HepG2 (cell line): ENCODE data around the gene METTL25. TPM values are rescaled to one million over a fixed set of nuclear protein-coding genes. Genes with fewer than 3 reads are reported as not detected.

ENCODE experiments used
- BHLHE40 ChIP-seq: IDR thresholded peaks from 2 replicates; pipeline ENCODE4 v1.6.1; 2011; ENCODE audit warnings: low read length, improper control_type of control experiment
- DR1 ChIP-seq: sonication (generic); formaldehyde crosslinking; IDR thresholded peaks from 2 replicates; pipeline ENCODE4 v1.8.0; 2021; ENCODE audit warnings: mild to moderate bottlenecking, missing genetic modification reagents, inconsistent platforms
- FOXM1 ChIP-seq: sonication (generic); formaldehyde crosslinking; IDR thresholded peaks from 2 replicates; pipeline ENCODE4 v1.5.0; 2020; ENCODE audit warnings: missing genetic modification reagents
- FOXO1 ChIP-seq: sonication (generic); formaldehyde crosslinking; IDR thresholded peaks from 2 replicates; pipeline ENCODE4 v1.4.0; 2020; ENCODE audit warnings: missing genetic modification reagents
- KAT7 ChIP-seq: IDR thresholded peaks from 2 replicates; pipeline ENCODE4 v1.6.1; 2018; ENCODE audit warnings: borderline replicate concordance, missing compliant biosample characterization
- NFE2L2 ChIP-seq: fragments of 150-350 bp; IDR thresholded peaks from 2 replicates; pipeline ENCODE4 v1.6.1; 2014; ENCODE audit warnings: low read length
- NR3C1 ChIP-seq: sonication (generic); formaldehyde crosslinking; IDR thresholded peaks from 2 replicates; pipeline ENCODE4 v1.4.0; 2020; ENCODE audit warnings: missing genetic modification reagents
- RBFOX2 ChIP-seq: fragments of 200-400 bp; formaldehyde crosslinking; IDR thresholded peaks from 2 replicates; pipeline ENCODE4 v1.6.1; 2017; ENCODE audit warnings: low read depth, mild to moderate bottlenecking, low read length
- REPIN1 ChIP-seq: sonication (generic); formaldehyde crosslinking; IDR thresholded peaks from 2 replicates; pipeline ENCODE4 v1.8.0; 2022; ENCODE audit warnings: missing genetic modification reagents, low read depth, mild to moderate bottlenecking, borderline replicate concordance
- SP140L ChIP-seq: sonication (generic); formaldehyde crosslinking; IDR thresholded peaks from 2 replicates; pipeline ENCODE4 v1.4.0; 2020; ENCODE audit warnings: missing genetic modification reagents, borderline replicate concordance
- TBX3 ChIP-seq: fragments of 450-650 bp; IDR thresholded peaks from 2 replicates; pipeline ENCODE4 v1.6.1; 2017; ENCODE audit warnings: antibody characterized with exemption, mild to moderate bottlenecking, inconsistent platforms, borderline replicate concordance
- YY1 ChIP-seq: IDR thresholded peaks from 2 replicates; pipeline ENCODE4 v1.6.1; 2011; ENCODE audit warnings: low read length, low read depth, moderate library complexity, mild to moderate bottlenecking; ENCODE audit not compliant: insufficient read depth, insufficient replicate concordance
- ZNF260 ChIP-seq: sonication (generic); formaldehyde crosslinking; IDR thresholded peaks from 2 replicates; pipeline ENCODE4 v1.4.0; 2020; ENCODE audit warnings: missing genetic modification reagents, low read depth, mild to moderate bottlenecking, borderline replicate concordance
- ZNF292 ChIP-seq: sonication (generic); formaldehyde crosslinking; IDR thresholded peaks from 2 replicates; pipeline ENCODE4 v1.8.1; 2022; ENCODE audit warnings: mild to moderate bottlenecking, low read depth, missing genetic modification reagents, borderline replicate concordance
- ZNF724P ChIP-seq: sonication (generic); formaldehyde crosslinking; IDR thresholded peaks from 2 replicates; pipeline ENCODE4 v1.8.0; 2022; ENCODE audit warnings: missing genetic modification reagents, borderline replicate concordance
- polyA plus RNA-seq, 8 experiments: library from polyadenylated mRNA; depleted of rRNA in 3 of 8; stranded (reverse) in 7 of 8; unstranded in 1 of 8; fragments of >200 nt; fragmentation: Illumina TruSeq in 4 of 8; extraction: Trizol in 4 of 8; gene quantifications; 2 replicates each; pipeline versions ENCODE4 v1.2.1 to v1.2.3, GENCODE V29; 2011 to 2016; ENCODE audit warnings: low read depth in 4 of 8, missing spikeins in 1 of 8, mixed read lengths in 1 of 8; ENCODE audit not compliant: insufficient read depth in 1 of 8
- total RNA-seq, 5 experiments: library from RNA; depleted of rRNA; stranded (reverse); fragments of >200 nt; fragmentation: Illumina TruSeq; extraction: Trizol; gene quantifications; 2 replicates each; pipeline ENCODE4 v1.2.3, GENCODE V29; 2016; ENCODE audit warnings: low read depth in 1 of 5
- TF ChIP-seq, protein P1 (sequence below): sonication (generic); formaldehyde crosslinking; IDR thresholded peaks from 2 replicates; pipeline ENCODE4 v1.5.1; 2020; ENCODE audit warnings: missing genetic modification reagents, mild to moderate bottlenecking, borderline replicate concordance
- TF ChIP-seq, protein P2 (sequence below): sonication (generic); formaldehyde crosslinking; IDR thresholded peaks from 2 replicates; pipeline ENCODE4 v1.4.0; 2020; ENCODE audit warnings: mild to moderate bottlenecking, missing genetic modification reagents
- TF ChIP-seq, protein P3 (sequence below): sonication (generic); formaldehyde crosslinking; IDR thresholded peaks from 2 replicates; pipeline ENCODE4 v1.9.0; 2021; ENCODE audit warnings: missing genetic modification reagents, borderline replicate concordance
- TF ChIP-seq, protein P4 (sequence below): sonication (generic); formaldehyde crosslinking; IDR thresholded peaks from 2 replicates; pipeline ENCODE4 v1.4.0; 2020; ENCODE audit warnings: missing genetic modification reagents
- TF ChIP-seq, protein P5 (sequence below): sonication (generic); formaldehyde crosslinking; IDR thresholded peaks from 2 replicates; pipeline ENCODE4 v1.5.0; 2020; ENCODE audit warnings: missing genetic modification reagents

The METTL25 gene
- total and polyA plus RNA-seq, 2 of the 13 experiments (the other 11 are each of a cell fraction or from before 2014, with no cell fraction given): 2.2 to 7.8 TPM

DNA sequence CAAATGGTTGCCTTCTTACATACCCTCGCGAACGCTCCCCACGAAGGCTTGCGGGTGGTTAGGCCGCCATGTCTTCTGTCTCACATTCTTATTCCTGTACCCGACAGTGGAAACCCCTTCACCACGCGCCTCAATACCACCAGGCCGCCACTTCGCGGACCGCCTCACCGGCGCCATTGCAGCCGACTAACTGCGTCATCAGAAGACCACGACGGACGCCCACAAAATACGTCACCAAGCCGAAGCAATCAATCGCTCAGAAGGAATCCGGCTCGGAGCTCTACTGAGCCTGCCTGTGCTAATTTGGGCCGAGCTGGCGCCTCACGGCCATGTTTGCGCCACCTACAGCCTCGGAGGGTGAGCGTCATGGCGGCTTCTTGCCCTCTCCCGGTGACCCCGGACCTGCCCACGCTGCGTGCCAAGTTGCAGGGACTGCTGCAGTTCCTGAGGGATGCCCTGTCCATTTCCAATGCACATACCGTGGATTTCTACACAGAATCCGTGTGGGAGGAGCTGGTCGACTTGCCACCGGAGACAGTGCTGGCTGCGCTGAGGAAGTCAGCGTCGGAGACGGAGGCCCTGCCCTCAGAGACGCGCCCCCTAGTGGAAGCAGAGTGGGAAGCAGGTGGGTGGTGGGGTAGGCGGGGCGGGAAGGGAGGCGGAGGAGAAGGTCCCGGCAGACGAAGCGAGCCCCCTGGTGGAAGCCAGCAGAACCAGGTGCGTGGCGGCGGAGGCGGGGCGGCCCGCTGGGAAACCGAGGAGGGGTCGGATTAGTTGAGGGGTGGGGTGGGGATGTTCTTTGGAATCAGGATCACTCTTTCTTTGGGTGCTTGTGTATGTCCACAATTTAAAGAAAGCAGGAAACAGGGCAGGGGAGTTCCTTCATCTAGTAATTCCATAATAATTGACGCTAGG lies at the start of gene METTL25, which contains the start of gene CCDC59 (continued):
- no peak for TF ChIP-seq FOXM1
- TF ChIP-seq YY1: peak; percentile 97
- no peak for TF ChIP-seq SP140L (CRISPR knock-in tag)
- no peak for TF ChIP-seq ZNF260
- TF ChIP-seq DR1 (CRISPR knock-in tag): peak; percentile 69; the same call in 1 of the 2 replicates
- no peak for TF ChIP-seq NR3C1
- TF ChIP-seq REPIN1: peak; percentile 96
- TF ChIP-seq, protein P1, sequence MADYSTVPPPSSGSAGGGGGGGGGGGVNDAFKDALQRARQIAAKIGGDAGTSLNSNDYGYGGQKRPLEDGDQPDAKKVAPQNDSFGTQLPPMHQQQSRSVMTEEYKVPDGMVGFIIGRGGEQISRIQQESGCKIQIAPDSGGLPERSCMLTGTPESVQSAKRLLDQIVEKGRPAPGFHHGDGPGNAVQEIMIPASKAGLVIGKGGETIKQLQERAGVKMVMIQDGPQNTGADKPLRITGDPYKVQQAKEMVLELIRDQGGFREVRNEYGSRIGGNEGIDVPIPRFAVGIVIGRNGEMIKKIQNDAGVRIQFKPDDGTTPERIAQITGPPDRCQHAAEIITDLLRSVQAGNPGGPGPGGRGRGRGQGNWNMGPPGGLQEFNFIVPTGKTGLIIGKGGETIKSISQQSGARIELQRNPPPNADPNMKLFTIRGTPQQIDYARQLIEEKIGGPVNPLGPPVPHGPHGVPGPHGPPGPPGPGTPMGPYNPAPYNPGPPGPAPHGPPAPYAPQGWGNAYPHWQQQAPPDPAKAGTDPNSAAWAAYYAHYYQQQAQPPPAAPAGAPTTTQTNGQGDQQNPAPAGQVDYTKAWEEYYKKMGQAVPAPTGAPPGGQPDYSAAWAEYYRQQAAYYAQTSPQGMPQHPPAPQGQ (CRISPR knock-in tag): peak; percentile 78; the same call in 1 of the 2 replicates
- peak; percentile 94 for TF ChIP-seq RBFOX2
- TF ChIP-seq, protein P2, sequence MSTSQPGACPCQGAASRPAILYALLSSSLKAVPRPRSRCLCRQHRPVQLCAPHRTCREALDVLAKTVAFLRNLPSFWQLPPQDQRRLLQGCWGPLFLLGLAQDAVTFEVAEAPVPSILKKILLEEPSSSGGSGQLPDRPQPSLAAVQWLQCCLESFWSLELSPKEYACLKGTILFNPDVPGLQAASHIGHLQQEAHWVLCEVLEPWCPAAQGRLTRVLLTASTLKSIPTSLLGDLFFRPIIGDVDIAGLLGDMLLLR (CRISPR knock-in tag): peak; percentile 73; the same call in 1 of the 2 replicates
- TF ChIP-seq ZNF292 (CRISPR knock-in tag): peak; percentile 59; the same call in 1 of the 2 replicates
- TF ChIP-seq BHLHE40: no peak
- no peak; the same call in 1 of the 2 replicates for TF ChIP-seq ZNF724P (CRISPR knock-in tag)
- TF ChIP-seq, protein P3, sequence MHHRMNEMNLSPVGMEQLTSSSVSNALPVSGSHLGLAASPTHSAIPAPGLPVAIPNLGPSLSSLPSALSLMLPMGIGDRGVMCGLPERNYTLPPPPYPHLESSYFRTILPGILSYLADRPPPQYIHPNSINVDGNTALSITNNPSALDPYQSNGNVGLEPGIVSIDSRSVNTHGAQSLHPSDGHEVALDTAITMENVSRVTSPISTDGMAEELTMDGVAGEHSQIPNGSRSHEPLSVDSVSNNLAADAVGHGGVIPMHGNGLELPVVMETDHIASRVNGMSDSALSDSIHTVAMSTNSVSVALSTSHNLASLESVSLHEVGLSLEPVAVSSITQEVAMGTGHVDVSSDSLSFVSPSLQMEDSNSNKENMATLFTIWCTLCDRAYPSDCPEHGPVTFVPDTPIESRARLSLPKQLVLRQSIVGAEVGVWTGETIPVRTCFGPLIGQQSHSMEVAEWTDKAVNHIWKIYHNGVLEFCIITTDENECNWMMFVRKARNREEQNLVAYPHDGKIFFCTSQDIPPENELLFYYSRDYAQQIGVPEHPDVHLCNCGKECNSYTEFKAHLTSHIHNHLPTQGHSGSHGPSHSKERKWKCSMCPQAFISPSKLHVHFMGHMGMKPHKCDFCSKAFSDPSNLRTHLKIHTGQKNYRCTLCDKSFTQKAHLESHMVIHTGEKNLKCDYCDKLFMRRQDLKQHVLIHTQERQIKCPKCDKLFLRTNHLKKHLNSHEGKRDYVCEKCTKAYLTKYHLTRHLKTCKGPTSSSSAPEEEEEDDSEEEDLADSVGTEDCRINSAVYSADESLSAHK (CRISPR knock-in tag): no peak
- TF ChIP-seq TBX3: peak; percentile 92
- TF ChIP-seq KAT7: peak; percentile 85; the same call in 1 of the 2 replicates
- TF ChIP-seq FOXO1 (CRISPR knock-in tag): peak; percentile 55
- no peak for TF ChIP-seq NFE2L2
- TF ChIP-seq, protein P4, sequence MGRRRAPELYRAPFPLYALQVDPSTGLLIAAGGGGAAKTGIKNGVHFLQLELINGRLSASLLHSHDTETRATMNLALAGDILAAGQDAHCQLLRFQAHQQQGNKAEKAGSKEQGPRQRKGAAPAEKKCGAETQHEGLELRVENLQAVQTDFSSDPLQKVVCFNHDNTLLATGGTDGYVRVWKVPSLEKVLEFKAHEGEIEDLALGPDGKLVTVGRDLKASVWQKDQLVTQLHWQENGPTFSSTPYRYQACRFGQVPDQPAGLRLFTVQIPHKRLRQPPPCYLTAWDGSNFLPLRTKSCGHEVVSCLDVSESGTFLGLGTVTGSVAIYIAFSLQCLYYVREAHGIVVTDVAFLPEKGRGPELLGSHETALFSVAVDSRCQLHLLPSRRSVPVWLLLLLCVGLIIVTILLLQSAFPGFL (CRISPR knock-in tag): no peak
- TF ChIP-seq, protein P5, sequence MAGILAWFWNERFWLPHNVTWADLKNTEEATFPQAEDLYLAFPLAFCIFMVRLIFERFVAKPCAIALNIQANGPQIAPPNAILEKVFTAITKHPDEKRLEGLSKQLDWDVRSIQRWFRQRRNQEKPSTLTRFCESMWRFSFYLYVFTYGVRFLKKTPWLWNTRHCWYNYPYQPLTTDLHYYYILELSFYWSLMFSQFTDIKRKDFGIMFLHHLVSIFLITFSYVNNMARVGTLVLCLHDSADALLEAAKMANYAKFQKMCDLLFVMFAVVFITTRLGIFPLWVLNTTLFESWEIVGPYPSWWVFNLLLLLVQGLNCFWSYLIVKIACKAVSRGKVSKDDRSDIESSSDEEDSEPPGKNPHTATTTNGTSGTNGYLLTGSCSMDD: no peak
